Measurements from ENCODE around the gene ZNF580.
A peak's percentile ranks its signal among the peaks of the same experiment; 100 is the strongest.

The ZNF580 gene

GRCh38 chr19:55667006-55667381 lies 26.2 kb downstream of the ZNF580 start:
- DNase-seq = no peak

DNA sequence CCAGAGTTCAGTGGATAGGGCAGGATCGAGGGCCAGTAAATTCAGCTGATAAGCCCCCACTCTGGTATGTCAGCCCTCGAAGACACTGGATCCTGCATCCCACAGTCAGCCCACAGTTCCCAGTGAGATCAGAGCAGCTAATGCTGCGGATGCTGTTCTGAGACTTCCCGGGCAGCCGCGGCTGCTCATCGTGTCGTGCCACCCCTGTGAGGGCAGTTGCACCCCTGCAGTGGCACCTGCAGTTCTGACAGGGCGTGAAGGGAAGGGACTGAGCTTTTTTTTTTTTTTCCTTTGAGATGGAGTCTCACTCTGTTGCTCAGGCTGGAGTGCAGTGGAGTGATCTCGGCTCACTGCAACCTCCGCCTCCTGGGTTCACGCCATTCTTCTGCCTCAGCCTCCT lies 26.7 kb downstream of the ZNF580 start:
- DNase-seq = no peak

DNA sequence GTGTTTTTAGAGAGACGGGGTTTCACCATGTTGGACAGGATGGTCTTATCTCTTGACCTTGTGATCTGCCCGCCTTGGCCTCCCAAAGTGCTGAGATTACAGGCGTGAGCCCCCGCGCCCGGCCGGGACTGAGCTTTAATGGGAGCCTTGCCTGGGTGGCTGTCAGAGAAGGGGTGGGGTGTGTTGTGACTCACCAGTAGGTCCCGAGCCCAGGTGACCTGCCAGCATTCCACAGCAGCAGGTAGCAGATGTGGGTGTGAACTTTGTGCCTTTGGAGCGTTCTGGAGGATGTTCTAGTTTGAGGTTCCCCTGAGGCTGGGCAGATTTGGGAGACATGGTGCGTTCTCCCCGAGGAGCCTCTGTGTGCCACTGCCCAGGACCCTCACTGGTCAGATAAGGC lies 27.2 kb downstream of the ZNF580 start:
- DNase-seq = no peak

- no peak for DNase-seq
Measured at GRCh38 chr19:55668603-55669348, 28.0 kb downstream of the ZNF580 start.

GRCh38 chr19:55669418-55670279 lies 28.8 kb downstream of the ZNF580 start:
- DNase-seq = no peak

DNA sequence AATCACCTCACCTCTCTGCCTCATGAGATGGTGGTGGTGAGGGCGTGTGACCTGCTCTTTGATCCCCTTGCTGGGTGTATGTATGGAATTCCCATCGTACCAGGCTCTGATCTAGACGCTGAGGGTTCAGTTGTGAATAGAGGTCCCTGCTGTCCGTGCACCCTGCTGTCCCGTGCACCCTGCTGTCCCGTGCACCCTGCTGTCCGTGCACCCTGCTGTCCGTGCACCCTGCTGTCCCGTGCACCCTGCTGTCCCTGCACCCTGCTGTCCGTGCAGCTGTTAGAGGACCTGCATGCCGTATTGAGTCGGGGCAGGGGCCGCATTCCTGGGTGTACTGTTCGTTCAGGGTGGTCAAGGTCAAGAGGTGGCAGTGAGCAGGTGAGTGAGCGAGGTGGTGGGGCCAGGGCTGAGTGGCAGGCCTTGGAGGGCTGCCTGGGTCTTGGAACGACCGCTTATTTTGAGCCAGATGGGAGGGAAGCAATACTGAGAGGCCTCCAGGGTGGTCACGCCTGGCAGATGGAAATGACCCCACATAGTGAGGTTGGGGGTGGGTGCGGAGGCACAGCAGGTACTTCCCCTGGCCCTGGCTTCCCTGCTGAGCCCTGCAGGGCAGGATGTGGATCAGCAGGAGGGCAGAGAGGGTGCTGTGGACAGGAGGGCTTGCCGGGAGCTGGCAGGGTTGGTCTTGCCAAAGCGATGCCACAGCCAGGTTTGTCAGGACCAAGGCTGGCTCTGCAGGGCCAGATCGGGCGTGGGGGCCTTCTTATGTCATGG lies 29.7 kb downstream of the ZNF580 start:
- DNase-seq = no peak

- no peak for DNase-seq
Measured at GRCh38 chr19:55671054-55671378, 30.2 kb downstream of the ZNF580 start.

- DNase-seq = peak; percentile 4
Measured at GRCh38 chr19:55672418-55672817, 31.6 kb downstream of the ZNF580 start.

DNA sequence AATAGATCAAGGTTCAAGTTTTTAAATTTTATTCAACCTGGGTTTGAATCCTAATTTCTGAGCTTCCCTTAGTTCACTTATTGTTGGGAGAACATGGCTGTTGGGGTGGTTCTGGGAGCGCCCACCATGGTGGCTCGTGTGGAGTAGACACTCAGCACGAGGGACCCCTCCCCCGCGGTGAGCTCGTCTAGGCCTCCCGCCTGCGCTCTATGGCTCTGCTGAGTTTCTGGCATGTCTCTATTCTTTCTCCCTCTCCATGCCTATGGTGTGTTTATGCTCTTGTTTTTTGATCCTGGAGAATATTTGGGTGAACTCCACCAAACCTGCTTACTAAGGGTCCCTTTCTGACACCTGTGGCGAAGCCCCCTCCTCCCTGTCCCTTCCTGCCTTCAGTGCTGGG lies 32.7 kb downstream of the ZNF580 start:
- peak; percentile 23 for DNase-seq

DNA sequence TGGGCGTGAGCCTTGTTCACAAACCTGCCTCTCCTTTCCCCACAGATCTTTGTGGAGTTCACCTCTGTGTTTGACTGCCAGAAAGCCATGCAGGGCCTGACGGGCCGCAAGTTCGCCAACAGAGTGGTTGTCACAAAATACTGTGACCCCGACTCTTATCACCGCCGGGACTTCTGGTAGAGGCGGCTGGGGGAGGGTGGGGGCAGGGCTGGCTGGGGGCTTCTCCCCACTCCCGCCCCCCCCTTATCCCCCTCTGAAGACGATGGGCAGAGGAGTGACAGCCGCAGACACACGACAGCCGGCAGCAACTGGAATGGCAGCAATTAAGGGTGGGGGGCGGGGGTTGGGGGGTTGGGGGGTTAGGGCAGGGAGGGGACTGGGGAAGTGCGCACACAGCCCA lies 33.1 kb downstream of the ZNF580 start:
- no peak for DNase-seq

DNA sequence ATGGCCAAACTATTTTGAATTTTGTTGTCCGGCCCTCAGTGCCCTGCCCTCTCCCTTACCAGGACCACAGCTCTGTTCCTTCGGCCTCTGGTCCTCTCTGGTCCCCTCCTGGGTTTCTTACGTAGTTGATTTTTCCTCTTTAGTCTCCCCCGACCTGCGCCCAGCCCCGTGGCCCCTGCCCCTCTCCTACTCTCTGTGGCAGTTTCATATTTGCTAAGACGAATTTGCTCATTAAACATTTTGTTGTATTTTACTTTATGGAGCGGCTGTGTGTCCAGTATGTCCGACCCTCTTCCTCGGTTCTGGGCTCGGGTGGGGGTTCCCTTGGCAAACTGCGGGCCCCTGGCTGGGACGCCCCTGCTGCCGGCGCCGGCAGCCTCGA lies 33.6 kb downstream of the ZNF580 start:
- peak; percentile 44 for DNase-seq

DNA sequence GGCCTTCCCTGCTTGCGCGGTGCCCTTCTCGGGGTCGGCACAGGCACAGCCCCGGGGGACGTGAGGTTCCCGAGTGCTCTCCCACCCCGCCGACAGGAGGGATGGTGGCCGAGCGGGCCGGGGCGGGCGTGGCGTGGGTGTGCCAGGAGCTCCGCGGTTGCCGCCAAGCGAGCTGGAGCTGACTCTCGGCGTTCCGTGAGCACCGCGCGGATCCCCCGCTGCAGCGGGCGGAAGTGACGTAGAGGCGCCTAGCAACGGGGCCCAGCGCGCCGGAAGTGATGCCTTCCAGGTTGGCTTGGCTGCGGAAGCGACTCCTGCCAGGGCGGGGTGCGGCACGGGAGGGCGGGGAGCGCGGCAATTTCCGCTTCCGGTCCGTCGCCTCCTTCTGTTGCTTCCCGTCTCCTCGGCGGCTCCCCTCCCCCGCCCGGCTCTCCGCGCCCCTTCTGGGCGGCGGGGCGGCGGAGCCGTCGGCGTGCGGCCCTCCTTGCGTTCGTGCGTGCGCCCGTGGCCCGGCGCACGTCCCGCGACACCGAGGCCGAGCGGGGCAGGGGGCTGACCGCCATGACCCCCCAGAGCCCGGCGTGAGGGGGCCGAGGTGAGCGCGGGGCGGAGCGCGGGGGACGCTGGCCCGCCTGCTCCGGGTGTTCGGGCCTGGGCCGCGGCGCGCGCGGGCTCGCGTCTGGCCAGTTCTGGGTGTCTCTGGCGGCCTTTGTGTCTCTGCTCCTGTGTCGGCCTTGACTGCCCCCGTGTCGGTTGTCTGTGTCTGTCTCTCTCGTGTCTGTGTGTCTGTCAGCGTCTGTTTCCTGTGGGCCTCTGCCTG lies 34.2 kb downstream of the ZNF580 start, which contains the start of gene EPN1:
TSS of gene EPN1 (plus strand) at position 386 of the 820 bp plus-strand sequence. CDS start 3,402 bp downstream, outside the sequence.
- DNase-seq = peak; percentile 99

GRCh38 chr19:55675661-55676354 lies 35.0 kb downstream of the ZNF580 start:
- DNase-seq = no peak

DNA sequence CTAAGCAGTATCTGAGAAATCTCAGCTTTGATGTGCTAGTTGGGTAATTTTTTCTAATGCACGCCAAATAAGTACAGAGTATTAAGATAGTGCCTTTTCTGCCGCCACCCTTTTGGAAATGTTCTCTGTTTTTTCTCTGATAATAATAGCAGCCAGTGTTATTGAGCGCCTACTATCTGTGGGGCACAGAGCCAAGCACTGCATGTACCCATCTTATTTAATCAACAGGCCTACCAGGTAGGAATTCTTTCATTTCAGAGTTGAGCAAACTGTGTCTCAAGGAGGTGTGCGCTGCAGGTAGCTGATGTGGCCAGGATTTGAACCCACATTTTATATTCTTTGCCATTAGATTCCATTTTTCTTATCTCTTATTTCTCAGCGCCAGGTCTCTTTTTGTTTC lies 35.6 kb downstream of the ZNF580 start:
- peak; percentile 35 for DNase-seq

GRCh38 chr19:55676889-55677505 lies 36.2 kb downstream of the ZNF580 start:
- DNase-seq = no peak

DNA sequence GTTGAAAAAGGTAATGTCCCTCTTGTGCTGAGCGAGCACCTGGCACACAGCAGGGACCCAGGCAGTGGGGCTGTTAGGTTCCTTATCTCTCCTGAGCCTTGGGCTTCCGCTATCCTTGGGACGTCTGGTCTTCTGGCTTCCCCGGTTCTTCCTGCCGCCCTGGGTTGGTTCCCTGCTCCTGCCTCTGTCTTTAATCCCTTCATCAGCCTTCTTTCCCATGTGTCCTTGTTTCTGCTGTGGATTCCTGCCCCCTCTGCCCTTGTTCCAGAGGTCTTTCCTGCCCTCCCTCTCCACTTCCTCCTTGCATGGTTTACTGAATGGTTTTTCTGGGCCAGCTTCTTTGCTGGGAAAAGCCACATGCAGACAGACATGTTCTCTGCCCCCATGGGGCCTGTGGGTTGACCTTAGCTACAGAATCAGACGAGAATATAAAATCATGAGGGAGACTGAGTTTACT lies 36.8 kb downstream of the ZNF580 start:
- no peak for DNase-seq

GRCh38 chr19:55678121-55678671 lies 37.4 kb downstream of the ZNF580 start:
- DNase-seq = no peak

GRCh38 chr19:55679343-55680257 lies 38.8 kb downstream of the ZNF580 start:
- no peak for DNase-seq

GRCh38 chr19:55680339-55681130 lies 39.7 kb downstream of the ZNF580 start:
- DNase-seq = no peak

Measured in OCI-M1 (cell line).